ENCODE data around the gene CTIF.

DNA sequence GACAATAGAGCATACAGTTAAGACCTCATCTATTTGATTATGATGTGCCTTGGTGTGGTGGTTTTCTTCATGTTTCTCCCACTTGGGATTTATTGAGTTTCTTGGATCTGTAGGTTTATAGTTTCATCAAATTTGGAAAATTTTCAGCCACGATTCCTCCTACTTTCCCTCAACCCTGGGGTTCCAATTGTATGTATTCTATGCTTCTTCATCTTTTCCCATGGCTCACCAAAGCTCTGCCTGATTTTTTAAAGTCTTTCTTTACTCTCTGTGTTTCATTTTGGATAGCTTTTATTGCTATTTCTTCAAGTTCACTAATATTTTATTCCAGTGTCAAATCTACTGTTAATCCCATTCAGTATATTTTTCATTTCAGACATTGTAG is 132.7 kb downstream of the CTIF start:
- TF ChIP-seq POLR2A (IDR thresholded peaks at IDR 0.05; ENCODE audit: low read depth, low read length) (no peak), TAF1 (IDR thresholded peaks at IDR 0.05; ENCODE audit: low read depth, low read length) (no peak)

Data from GM12891 (cell line).